T-helper 22 cell (primary cell): ENCODE results near the gene ARTN.

Experiments
- DNase-seq: peaks from one replicate; pipeline ENCODE4 v3.0.0-alpha.2; 2020; ENCODE audit warnings: low read depth

Gene ARTN

GRCh38 chr1:43947874-43948437 is 14.4 kb downstream of the ARTN start:
- no peak for DNase-seq

DNA sequence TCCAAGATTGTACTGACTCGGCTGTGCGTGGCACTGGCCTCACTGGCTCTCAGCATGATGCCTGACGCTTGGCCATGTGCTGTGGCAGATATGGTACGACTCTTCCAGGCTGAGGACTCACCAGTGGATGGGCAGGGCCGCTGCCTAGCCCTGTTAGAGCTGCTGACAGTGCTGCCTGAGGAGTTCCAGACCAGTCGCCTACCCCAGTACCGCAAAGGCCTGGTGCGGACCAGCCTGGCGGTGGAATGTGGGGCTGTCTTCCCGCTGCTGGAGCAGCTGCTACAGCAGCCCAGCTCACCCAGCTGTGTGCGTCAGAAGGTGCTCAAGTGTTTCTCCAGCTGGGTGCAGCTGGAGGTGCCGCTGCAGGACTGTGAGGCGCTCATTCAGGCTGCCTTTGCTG is 16.1 kb downstream of the ARTN start:
- DNase-seq, result no peak

- no peak for DNase-seq
Measured at GRCh38 chr1:43951021-43951985, 17.7 kb downstream of the ARTN start.

DNA sequence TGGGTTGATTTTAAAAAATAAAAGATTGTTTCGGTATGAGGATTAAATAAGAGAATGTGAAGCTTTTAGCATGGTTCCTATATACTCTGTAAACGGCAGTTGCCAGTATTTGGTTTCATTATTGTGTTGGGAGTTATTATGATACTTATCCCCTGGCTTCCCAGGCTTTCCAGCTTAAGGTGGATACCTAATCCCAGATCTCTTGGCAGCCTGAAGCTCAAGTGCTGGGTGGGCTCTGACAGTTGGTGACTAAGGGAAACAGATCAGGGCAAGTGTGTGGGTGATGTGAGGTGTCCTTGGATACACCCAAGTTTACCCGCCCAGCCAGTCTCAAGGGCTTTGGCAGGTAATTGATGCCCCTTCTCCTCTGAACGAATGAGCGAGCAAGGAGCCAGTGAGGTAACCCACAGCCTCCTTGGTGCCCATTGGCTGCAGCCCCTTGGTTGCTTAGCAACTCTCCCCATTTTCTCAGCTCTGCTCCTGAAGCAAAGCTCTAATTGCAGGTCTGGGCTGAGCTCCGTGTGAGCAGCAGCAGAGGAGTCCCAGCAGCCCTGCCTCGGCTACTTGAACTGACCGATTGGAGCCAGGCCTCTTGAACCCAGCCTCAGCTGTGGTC is 19.2 kb downstream of the ARTN start:
- DNase-seq, result no peak

DNA sequence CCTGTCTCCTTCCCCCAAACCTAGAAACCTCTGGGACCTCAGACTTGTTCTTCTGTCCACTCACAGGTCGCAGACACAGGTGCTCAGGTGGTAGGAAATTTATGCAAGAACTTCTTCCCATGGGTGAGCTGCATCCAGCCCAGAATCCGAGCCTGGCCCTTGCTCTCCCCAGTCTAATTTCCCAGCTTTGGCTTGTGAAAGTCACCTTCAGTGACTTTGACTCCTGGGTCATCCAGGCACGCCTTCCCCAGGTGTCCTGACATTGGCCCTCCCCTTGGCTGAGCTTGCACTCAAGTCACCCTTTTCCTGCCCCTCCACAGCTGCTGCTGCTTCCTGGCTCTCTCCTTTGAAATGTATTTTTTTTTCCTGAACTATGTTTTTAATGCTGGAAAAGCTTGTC is 19.8 kb downstream of the ARTN start:
- no peak for DNase-seq

DNA sequence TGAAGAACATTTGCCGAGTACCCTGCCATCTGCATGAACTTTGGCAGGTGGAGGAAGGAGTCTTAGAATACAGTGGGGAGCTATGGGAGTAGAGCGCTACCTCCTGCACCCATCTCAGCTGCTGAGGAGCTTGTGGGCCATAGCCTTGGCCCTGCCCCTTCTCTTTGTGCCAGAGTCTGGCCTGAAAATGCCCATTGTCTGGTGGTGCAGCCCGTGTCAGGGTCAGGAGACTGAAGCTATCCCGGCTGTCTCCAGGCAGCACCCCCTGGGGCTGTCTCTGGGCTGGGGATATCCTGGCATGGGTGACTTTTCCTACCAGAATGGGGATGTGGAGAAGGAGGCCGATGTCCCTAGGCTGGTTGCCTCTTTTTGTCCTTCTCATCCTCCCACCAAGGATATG is 20.4 kb downstream of the ARTN start:
- DNase-seq, result no peak

GRCh38 chr1:43956234-43956633 is 22.6 kb downstream of the ARTN start:
- DNase-seq, result no peak

GRCh38 chr1:43957407-43958040 is 23.9 kb downstream of the ARTN start:
- no peak for DNase-seq

GRCh38 chr1:43958351-43959255 is 25.0 kb downstream of the ARTN start:
- no peak for DNase-seq

- DNase-seq, result no peak
Measured at GRCh38 chr1:43960798-43961197, 27.2 kb downstream of the ARTN start.

GRCh38 chr1:43961692-43962091 is 28.1 kb downstream of the ARTN start:
- DNase-seq, result no peak

DNA sequence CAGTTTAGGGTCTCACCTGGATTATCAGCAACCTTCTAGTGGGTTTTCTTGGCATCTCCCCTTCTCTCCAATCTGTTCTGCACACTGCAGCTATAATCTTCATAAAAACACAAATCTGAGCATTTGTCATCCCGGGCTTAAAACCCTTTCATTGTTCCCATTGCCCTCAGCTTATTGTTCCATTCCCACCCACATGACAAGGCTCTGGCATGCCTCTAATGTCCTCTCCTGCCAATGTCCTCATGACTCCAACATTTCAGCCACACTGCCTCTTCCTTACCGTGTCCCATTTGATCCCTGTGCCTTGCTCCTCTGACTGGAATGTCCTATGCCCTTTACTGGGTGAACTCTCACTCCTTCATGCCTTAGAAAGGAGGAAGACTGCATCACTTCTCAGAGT is 28.7 kb downstream of the ARTN start:
- DNase-seq, result no peak

- DNase-seq, result no peak
Measured at GRCh38 chr1:43963006-43963405, 29.4 kb downstream of the ARTN start.

GRCh38 chr1:43963890-43964289 is 30.3 kb downstream of the ARTN start:
- DNase-seq, result no peak

DNA sequence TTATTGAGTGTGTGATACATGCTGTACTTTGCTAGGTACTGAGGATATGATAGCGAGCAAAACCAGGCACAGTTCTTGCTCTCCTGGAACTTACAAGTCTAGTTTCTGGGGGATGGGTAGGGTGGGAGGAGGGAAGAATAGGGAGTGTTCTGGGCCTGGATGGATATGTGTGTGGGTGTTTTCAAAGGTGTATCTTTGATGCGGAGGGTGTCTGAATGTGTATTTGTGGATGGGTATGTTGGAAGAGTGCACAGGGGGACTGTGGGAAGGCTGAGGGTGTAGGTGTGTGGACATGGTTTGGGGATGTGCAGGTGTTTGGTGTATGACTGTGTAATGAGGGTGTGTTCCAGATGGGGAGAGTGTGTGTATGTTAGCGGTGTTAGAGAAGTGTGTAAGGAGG is 31.7 kb downstream of the ARTN start:
- no peak for DNase-seq

DNA sequence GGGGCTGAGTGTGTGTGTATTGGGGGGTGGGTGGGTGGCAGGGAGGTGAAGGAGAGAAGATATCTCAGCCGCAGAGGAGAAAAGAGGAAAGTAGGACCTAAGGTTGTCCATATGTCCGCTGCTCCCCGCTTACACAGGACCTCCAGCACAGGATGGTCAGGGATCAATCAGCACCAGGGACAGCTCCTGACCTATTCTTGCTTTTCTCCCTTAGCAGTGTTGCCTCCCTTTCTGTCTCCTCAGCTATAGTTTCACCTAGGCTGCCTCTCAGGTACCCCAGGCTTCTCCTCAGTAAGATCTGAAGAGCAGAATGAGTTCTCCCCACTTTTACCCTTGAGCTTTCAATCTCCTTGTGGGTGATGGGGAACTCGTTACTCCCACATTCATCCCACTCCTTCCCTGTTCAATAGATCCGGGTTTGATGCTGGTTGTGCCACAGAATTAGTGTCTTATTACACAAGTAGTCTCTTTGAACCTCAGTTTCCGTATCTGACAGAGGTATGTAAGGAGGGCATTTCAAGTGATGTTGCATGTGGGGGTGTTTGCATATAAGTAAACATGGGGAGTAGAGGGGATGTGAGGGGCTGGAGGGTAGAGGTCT is 34.8 kb downstream of the ARTN start:
- no peak for DNase-seq

- no peak for DNase-seq
Measured at GRCh38 chr1:43969416-43969745, 35.8 kb downstream of the ARTN start.

GRCh38 chr1:43969746-43970466 is 36.3 kb downstream of the ARTN start, which contains the start of gene DPH2:
DPH2 (plus strand) TSS chr1:43970010; CDS start chr1:43970176, 166 bp downstream.
- peak; percentile 94 for DNase-seq

DNA sequence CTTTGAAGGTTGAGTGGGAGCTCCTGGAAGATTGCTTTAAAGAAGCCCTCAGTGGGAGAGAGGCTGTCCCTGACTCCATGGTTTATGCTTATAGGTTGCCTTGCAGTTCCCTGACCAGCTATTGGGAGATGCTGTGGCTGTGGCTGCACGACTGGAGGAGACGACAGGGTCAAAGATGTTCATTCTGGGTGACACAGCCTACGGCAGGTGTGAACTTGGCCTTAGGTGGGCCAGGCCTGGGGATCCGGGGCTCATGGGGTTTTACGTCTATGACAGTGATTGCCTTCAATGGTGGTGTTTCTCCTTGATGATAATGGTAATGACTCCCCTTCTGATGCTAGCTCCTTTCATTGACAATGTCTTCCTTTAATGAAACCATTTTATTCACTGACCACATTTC is 36.9 kb downstream of the ARTN start:
- DNase-seq, result no peak

DNA sequence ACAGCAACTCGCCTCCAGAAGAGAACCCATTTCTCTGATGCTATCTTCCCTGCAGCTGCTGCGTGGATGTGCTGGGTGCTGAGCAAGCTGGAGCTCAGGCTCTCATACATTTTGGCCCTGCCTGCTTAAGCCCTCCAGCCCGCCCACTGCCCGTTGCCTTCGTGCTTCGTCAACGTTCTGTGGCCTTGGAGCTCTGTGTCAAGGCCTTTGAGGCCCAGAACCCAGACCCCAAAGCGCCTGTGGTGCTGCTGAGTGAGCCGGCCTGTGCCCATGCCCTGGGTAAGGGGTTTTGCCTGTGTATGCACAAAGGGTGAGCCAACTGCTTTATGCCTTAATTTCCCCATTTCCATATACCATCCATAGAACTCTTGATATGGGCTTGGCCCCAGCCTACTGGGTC is 37.3 kb downstream of the ARTN start:
- no peak for DNase-seq
